ENCODE results near the gene ISOC2.

Gene ISOC2

DNA sequence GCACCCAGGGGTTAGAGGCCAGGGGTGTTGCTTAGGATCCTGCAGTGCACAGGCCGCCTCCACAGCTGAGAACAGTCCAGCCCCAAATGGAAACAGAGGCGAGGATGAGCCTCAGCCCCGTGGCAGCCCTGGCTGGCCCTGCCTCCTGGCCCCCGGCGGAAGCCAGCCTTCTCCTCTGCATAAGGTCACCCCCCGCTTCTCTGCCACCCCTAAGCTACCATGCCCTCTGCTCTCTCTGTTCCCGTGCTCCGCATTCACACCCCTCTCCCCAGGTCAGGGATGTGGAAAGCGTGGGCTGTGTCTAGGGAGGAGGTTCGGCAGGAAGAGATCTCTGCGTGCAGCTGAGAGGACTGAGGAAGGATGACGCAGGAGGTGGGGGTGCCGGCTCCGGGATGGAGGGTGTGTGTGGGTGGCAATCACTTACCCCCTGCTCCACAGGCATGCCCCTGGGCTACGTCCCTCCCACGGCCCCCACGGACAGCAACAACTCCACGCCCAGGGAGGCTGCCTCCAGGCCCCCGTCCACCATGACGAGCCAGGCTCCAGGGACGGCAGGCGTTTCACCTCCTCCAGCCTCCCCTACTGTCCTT, 32.8 kb upstream of the ISOC2 start:
- H3K4me1 Mint-ChIP-seq (ENCODE audit: low read depth): peaks cover 13% of the 10 kb centered on the region
- H3K36me3 Mint-ChIP-seq (ENCODE audit: low read depth): no peaks in the 10 kb centered on the region
- H3K27me3 Mint-ChIP-seq: peaks cover 39% of the 10 kb centered on the region
- H3K27ac Mint-ChIP-seq: no peak overlapping the region
- H3K4me3 Mint-ChIP-seq: no peak overlapping the region
- intact Hi-C loops (cut with micrococcal nuclease): no loop called here
- H3K9me3 Mint-ChIP-seq: no peaks in the 10 kb centered on the region

DNA sequence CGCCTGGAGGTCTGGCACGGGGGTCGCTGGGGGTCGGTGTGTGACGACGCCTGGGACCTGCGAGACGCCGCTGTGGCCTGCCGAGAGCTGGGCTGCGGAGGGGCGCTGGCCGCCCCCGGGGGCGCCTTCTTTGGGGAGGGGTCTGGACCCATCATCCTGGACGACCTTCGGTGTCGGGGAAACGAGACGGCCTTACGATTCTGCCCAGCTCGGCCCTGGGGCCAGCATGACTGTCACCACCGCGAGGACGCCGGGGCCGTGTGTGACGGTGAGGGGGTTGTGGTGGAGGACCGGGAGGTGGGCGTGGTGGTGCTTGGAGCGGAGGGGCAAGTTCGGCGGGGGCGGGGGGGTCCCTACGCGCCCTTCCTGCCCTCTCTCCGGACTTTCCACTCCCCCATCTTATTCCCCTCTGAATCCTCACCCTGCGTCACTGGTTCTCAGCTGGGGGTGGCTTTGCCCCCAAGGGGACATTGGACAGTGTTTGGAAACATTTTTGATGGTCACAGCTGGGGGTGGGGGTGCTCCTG, 32.3 kb upstream of the ISOC2 start:
- intact Hi-C loops (cut with micrococcal nuclease): no loop called here
- H3K36me3 Mint-ChIP-seq (ENCODE audit: low read depth): no peaks in the 10 kb centered on the region
- no peak overlapping the region for H3K4me3 Mint-ChIP-seq
- H3K27me3 Mint-ChIP-seq: peaks cover 42% of the 10 kb centered on the region
- peaks cover 8% of the 10 kb centered on the region for H3K4me1 Mint-ChIP-seq (ENCODE audit: low read depth)
- no peaks in the 10 kb centered on the region for H3K9me3 Mint-ChIP-seq
- no peak overlapping the region for H3K27ac Mint-ChIP-seq

DNA sequence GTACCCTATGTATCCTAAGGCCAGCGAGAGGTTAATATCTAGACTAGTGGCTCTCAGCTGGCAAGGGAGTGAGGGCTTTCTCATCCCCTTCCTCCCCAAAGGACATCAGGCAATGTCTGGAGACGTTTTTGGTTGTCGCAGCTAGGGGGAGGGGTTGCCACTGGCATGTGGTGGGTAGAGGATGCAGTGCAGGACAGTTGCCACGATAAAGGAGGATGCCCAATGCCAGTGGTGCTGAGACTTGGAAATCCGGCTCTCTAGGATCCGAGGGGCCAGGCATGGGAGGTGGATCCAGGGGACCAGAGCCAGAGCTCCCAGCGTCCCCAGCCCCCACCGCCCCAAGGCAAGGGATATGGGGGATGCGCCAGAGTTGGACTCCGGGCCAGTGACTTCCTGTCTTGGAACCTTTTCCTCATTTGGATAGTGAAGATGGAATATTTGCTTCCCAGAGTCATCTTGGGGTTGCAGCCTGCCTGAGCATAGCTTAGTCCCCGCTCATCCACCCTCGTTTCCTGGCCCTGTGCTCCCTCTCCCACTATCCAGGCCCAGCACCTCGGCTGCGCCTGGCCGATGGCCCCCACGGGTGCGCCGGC, 31.7 kb upstream of the ISOC2 start:
- no peaks in the 10 kb centered on the region for H3K9me3 Mint-ChIP-seq
- no peak overlapping the region for H3K27ac Mint-ChIP-seq
- H3K4me3 Mint-ChIP-seq: no peak overlapping the region
- no peaks in the 10 kb centered on the region for H3K36me3 Mint-ChIP-seq (ENCODE audit: low read depth)
- H3K4me1 Mint-ChIP-seq (ENCODE audit: low read depth): peaks cover 13% of the 10 kb centered on the region
- peaks cover 46% of the 10 kb centered on the region for H3K27me3 Mint-ChIP-seq
- intact Hi-C loops (cut with micrococcal nuclease): no loop called here

DNA sequence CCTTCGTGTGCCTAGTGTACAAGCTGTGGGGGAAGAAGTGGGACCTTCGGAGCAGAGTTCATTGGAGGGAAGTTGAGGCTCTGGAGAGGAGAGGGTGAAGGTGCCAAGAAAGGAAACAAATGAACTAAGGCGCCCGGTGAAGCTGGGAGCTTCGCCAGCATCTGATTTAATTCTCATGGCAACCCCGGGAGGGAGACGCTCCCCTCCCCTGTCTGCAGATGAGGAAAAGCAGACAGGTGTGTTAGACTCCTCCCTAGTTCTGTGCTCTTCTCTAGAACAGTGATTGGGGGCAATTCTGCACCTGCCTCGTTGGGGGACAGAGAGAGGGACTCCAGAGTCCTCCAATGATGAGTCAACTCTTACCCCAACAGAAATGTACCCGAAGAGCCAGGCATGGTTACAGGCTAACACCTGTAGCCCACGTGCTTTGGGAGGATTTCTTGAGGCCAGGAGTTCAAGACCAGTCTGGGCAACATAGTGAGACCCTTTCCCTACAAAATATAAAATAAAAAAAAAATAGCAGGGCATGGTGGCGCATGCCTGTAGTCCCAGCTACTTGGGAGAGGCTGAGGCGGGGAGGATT, 31.0 kb upstream of the ISOC2 start:
- Mint-ChIP-seq H3K27me3 (peaks cover 49% of the 10 kb centered on the region), H3K4me1 (ENCODE audit: low read depth) (peaks cover 20% of the 10 kb centered on the region)
- intact Hi-C loops (cut with micrococcal nuclease): no loop called here

DNA sequence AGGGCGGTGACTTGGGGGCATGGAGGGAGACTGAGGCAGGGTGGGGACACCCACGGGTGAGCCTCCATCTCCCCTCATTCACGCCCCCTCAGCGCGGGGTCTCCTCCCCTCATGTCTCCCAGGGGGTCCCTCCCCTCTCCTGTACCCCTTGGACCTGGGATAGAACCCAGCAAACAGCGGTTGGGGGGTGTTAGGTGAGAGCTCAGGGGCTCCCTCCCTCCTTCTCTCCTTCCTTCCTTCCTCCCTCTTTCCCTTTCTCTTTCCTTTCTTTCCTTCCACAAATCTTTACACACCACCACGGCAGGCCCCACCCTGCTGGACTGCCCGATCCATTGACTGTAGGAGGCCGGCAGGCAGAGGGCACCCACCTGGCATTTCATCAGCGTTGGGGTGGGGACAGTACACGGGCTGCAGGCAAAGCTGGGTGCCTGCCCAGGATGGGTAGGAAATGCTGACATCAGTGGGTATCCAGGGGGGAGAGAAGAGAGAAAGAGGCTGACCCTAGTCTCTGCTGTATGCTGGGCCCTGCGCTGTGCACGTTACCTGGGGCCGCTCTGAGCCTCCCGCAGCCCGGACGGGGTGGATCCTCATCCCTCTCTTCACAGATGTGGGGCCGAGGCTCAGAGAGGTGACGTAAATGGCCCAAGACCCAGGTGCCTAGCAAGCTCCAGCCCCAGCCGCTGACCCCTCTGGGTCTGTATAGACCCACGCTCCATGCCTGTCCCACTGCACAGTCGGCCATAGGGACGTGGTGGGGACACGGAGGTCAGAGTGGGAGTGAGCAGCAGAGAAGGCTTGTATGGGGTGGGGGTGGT, 30.3 kb upstream of the ISOC2 start:
- Mint-ChIP-seq H3K27ac (no peak overlapping the region), H3K4me3 (no peak overlapping the region), H3K27me3 (peaks cover 51% of the 10 kb centered on the region), H3K4me1 (ENCODE audit: low read depth) (peaks cover 23% of the 10 kb centered on the region), H3K36me3 (ENCODE audit: low read depth) (no peaks in the 10 kb centered on the region), H3K9me3 (no peaks in the 10 kb centered on the region)
- intact Hi-C loops (cut with micrococcal nuclease): no loop called here

More for the DNA sequence above, 31.0 kb upstream of the ISOC2 start:
- H3K27ac Mint-ChIP-seq: no peak overlapping the region
- no peaks in the 10 kb centered on the region for H3K9me3 Mint-ChIP-seq
- H3K4me3 Mint-ChIP-seq: no peak overlapping the region
- H3K36me3 Mint-ChIP-seq (ENCODE audit: low read depth): no peaks in the 10 kb centered on the region

DNA sequence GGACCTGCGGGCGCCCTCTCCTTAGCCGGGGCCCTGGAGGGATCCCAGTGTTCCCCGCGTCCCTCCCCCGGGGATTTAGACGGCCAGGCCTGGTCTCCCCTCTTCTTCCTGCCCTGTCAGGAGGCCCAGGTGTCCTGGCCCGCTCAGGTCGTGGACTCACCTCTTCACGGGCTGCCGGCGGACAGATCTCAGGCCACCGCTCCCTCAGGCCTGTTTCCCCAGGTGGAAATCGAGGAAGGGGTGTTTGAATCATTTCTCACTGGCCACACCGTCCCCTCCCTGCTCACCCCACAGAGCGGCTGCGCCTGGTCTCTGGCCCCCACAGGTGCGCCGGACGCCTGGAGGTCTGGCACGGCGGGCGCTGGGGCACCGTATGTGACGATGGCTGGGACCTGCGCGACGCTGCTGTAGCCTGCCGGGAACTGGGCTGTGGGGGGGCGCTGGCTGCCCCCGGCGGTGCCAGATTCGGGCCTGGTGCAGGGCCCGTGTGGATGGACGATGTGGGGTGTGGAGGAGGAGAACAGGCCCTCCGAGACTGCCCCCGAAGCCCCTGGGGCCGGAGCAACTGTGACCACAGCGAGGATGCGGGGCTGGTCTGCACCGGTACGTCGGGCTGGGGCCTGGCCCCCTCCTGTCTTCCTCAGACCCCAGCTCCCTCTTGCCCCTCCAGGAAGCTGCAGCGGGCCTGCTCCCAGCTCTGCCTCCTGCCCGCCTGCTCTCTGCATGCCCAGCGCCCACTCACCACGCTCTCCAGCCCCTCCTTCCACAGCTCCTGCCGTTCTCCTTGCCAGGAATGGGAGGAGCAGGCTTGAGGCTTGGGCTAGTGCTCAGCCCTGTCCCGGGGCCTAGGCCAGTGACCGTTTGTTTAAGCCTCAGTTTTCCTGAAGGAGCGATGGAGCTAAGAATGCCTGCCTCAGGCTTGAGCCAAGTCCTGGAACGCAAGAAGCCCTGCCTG, 29.3 kb upstream of the ISOC2 start:
- Mint-ChIP-seq H3K4me3 (no peak overlapping the region), H3K27ac (no peak overlapping the region), H3K9me3 (no peaks in the 10 kb centered on the region), H3K27me3 (peaks cover 57% of the 10 kb centered on the region), H3K4me1 (ENCODE audit: low read depth) (peaks cover 29% of the 10 kb centered on the region), H3K36me3 (ENCODE audit: low read depth) (no peaks in the 10 kb centered on the region)
- intact Hi-C loops (cut with micrococcal nuclease): no loop called here

DNA sequence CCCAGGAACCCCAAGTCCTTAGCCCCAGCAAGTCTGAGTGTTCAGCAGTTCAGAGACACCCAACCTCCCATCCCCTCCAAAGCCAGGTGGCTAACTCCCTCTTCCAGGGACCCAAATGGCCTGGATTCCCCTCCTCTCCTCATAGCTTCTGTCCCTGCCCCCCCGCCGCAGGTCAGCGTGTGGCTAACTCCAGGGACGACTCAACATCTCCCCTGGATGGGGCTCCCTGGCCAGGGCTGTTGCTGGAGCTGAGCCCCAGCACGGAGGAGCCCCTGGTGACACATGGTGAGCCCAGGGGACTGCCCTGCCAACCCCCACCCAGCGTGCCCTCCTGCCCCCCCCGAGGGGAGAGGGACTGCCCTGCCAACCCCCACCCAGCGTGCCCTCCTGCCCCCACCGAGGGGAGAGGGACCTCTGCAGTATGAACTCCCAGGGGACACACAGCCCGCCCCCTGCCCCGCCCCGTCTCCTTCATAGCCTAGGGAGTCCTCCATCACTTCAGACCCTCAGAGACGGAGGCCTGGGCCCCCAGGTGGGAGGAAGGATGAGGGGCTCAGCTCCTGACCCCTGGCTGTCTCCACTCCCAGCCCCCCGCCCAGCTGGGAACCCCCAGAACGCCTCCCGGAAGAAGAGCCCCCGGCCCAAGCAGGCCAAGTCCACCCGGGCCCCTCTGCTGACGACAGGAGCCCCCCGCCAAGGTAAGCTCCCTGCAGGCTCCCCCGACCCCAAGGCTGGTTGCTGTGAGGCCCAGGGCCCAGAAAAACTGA, 28.5 kb upstream of the ISOC2 start:
- Mint-ChIP-seq H3K4me3 (no peak overlapping the region), H3K27me3 (peaks cover 64% of the 10 kb centered on the region), H3K9me3 (no peaks in the 10 kb centered on the region), H3K4me1 (ENCODE audit: low read depth) (peaks cover 33% of the 10 kb centered on the region), H3K27ac (no peak overlapping the region), H3K36me3 (ENCODE audit: low read depth) (no peaks in the 10 kb centered on the region)
- intact Hi-C loops (cut with micrococcal nuclease): no loop called here

DNA sequence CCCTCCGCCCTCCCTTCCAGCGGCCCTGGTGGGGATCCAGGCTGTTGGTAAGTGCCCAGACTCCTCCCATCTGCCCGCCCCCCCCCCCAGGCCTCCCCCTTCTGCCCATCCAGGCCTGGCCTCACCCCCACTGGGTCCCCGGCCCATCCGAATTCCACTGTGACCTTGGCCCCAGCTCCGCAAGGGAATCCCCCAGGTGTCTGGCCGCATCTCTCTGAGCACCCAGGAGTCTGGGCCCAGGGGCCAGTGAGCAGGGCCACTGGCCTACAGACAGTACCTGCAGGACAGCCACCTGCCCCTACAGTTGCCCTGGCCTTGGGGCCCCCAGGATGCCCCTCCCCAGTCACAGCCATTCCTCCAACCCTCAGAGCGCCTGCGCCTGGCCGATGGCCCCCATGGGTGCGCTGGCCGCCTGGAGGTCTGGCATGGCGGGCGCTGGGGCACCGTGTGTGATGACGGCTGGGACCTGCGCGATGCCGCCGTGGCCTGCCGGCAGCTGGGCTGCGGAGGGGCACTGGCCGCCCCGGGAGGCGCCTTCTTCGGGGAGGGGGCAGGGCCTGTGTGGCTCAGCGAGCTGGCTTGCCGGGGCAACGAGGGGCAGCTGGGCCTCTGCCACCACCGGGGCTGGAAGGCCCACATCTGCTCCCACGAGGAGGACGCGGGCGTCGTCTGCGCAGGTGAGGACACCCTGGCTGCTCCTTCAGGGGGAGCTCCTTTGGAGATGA, 27.7 kb upstream of the ISOC2 start:
- intact Hi-C loops (cut with micrococcal nuclease): no loop called here
- Mint-ChIP-seq H3K27me3 (peaks cover 62% of the 10 kb centered on the region), H3K4me3 (no peak overlapping the region), H3K9me3 (no peaks in the 10 kb centered on the region), H3K4me1 (ENCODE audit: low read depth) (peaks cover 34% of the 10 kb centered on the region), H3K27ac (no peak overlapping the region), H3K36me3 (ENCODE audit: low read depth) (peaks cover 2% of the 10 kb centered on the region)

DNA sequence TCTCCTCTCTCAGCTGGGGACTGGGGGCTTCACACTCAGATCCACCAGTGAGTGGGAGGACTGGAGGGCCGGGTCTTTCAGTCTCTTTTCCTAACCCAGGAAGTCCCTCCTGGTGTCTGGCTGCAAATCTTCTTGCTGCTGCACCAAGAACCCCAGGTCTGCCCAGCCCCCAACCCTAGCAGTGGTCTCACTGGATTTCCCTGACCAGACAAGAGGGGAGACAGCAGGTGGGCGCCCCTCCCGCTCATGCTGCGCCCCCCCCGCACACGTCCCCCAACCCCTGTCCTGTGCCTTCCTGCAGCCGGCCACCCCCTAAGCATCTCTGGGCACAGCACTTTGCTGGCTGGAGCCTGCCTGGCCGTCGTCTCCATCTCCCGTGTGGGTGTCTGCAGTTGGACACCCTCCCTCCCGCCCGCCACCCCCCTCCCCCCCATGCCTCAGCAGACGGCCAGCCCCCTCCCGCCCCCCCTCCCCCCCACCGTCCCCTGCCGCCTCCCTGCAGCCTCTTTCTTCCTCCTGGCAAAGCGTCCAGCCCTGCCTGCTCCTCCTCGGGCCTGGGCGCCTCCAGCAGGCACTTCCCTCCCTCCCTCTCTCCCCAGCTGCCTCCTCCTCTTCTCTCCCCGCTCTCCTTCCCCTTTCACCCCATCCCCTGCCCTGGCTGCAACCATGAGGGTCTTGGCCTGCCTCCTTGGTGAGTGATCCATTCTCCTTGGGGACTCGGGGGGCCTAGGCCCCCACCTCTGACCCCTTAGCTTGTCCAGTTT, 26.7 kb upstream of the ISOC2 start, which contains the start of gene SSC5D:
Gene SSC5D (plus strand): TSS at position 513 of the 764 bp plus-strand sequence. CDS start 154 bp downstream, at position 667.
- H3K27me3 Mint-ChIP-seq: peaks cover 61% of the 10 kb centered on the region
- H3K36me3 Mint-ChIP-seq (ENCODE audit: low read depth): peaks cover 12% of the 10 kb centered on the region
- H3K4me1 Mint-ChIP-seq (ENCODE audit: low read depth): peaks cover 34% of the 10 kb centered on the region
- intact Hi-C loops (cut with micrococcal nuclease): no loop called here
- H3K9me3 Mint-ChIP-seq: no peaks in the 10 kb centered on the region
- H3K4me3 Mint-ChIP-seq: no peak within 1 kb of the TSS
- H3K27ac Mint-ChIP-seq: peak within 1 kb of the TSS; percentile 47

DNA sequence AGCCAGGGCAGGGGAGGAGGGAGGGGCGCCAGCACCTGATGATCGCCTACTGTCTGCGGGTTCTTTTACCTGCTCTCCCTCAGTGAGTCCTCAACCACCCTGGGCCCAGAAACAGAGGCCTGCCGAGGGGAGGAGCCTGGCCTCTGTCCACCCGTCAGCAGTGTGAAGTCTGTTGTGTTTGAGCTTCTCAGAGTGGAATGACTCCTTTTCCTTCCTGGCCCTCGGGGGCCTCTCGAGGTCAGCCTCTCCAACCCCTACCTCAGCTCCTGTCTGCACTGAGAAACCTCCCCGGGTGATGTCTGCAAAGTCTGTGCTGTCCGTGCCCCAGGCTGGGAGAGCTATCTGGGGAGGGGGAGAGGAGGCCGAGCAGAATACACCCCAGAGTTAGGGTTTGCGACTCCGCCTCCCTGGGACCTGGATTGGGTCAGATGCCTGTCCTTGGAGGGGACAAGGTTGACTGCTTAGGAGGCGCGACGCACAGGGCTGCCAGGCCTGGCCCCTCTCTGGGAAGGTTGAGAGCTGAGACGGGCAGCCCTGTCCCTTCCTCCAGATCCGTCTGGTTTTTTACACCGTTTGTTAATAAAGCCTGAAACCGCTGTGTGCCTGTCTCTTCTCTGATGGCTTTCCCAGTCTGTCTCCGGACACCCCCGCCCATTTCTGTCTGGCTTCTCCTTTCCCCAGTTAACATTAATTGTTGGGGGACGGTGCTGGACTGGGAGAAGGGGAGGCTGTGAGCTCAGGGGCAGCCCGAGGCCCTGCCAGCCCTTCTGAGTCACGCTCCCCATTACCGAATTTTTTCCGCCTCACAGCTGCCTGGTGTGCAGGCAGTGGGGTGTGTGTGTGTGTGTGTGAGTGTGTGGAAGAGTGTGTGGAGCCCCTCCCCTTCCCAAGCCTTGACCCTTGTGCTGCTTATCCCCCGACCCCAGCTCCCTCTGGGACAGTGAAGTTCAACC, 25.8 kb upstream of the ISOC2 start:
- Mint-ChIP-seq H3K36me3 (ENCODE audit: low read depth) (peaks cover 20% of the 10 kb centered on the region), H3K9me3 (no peaks in the 10 kb centered on the region), H3K4me3 (no peak overlapping the region), H3K27me3 (peaks cover 54% of the 10 kb centered on the region), H3K4me1 (ENCODE audit: low read depth) (peaks cover 34% of the 10 kb centered on the region), H3K27ac (peak overlapping the region; percentile 45)
- intact Hi-C loops (cut with micrococcal nuclease): no loop called here

Measured in dendritic cell treated with granulocyte-macrophage colony-stimulating factor and Interleukin-4, amounts not matched to agents 40 ng/mL and 50 ng/mL, for 4 days (primary cell).